Neutrophil (primary cell): ENCODE measurements around the gene GUCD1.
A peak's percentile ranks its signal among the peaks of the same experiment; 100 is the strongest.
"Not testable (repeated sequence)": the region's sequence is repeated elsewhere in the genome, so short reads cannot be mapped to it uniquely, and the experiment has no call there.

ENCODE experiments used
- H3K27ac ChIP-seq: fragments of 200-600 bp; sonication (generic); 2 replicates; pipeline ENCODE4 v1.5.1; 2016; ENCODE audit warnings: mild to moderate bottlenecking, moderate library complexity
- H3K27me3 ChIP-seq: fragments of 200-600 bp; sonication (generic); 2 replicates; pipeline ENCODE4 v1.6.0; 2016; ENCODE audit warnings: mild to moderate bottlenecking
- H3K36me3 ChIP-seq: fragments of 200-600 bp; sonication (generic); 2 replicates; pipeline ENCODE4 v1.5.1; 2017
- H3K4me1 ChIP-seq, 2 experiments: fragments of 200-600 bp in 1 of 2; sonication (generic) in 1 of 2; 1 replicate in 1 of 2; 2 replicates in 1 of 2; pipeline versions ENCODE4 v1.5.1 to v1.6.1; 2013 to 2016; ENCODE audit warnings: low read depth in 1 of 2, low read length in 1 of 2, mild to moderate bottlenecking in 1 of 2, moderate library complexity in 1 of 2; ENCODE audit not compliant: control insufficient read depth in 1 of 2, insufficient read depth in 1 of 2
- H3K4me3 ChIP-seq, 2 experiments: fragments of 200-600 bp in 1 of 2; sonication (generic) in 1 of 2; 1 replicate in 1 of 2; 2 replicates in 1 of 2; pipeline ENCODE4 v1.5.1; 2013 to 2016; ENCODE audit warnings: low read depth in 1 of 2, low read length in 1 of 2, mild to moderate bottlenecking in 1 of 2, moderate library complexity in 1 of 2
- H3K9me3 ChIP-seq: fragments of 200-600 bp; sonication (generic); 2 replicates; pipeline ENCODE4 v1.5.1; 2016
- TF ChIP-seq, protein P1 (sequence below): fragments of 200-600 bp; sonication (generic); IDR thresholded peaks from 2 replicates; pipeline ENCODE4 v1.5.1; 2016; ENCODE audit warnings: antibody characterized with exemption

Gene GUCD1

DNA sequence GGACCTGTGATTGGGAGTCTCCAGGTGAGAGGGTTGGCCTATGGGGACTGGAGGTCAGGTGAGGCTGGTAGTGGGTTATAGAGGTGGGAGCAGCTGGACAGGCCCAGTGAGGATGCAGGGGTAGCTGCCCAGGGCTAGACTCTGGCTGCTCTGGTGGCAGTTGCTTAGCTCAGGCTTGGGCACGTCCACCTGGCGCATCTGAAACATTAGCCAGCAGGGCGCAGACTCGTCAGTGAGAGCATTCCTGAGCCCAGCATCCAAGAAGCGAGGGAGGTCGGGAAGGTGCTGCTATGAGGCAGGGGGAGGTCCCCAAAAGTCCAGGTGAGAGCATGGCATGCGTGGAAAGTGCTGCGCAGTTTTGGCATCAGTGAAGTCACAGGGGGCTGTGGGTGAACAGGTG lies 44.6 kb upstream of the GUCD1 start:
- Histone ChIP-seq H3K36me3 (no peaks in the 10 kb centered on the region), H3K27ac (no peak overlapping the region), H3K4me3 (no peak overlapping the region), H3K4me1 (peaks cover 36 to 50% of the 10 kb centered on the region in 2 experiments), H3K9me3 (no peaks in the 10 kb centered on the region), H3K27me3 (no peaks in the 10 kb centered on the region)
- TF ChIP-seq, protein P1, sequence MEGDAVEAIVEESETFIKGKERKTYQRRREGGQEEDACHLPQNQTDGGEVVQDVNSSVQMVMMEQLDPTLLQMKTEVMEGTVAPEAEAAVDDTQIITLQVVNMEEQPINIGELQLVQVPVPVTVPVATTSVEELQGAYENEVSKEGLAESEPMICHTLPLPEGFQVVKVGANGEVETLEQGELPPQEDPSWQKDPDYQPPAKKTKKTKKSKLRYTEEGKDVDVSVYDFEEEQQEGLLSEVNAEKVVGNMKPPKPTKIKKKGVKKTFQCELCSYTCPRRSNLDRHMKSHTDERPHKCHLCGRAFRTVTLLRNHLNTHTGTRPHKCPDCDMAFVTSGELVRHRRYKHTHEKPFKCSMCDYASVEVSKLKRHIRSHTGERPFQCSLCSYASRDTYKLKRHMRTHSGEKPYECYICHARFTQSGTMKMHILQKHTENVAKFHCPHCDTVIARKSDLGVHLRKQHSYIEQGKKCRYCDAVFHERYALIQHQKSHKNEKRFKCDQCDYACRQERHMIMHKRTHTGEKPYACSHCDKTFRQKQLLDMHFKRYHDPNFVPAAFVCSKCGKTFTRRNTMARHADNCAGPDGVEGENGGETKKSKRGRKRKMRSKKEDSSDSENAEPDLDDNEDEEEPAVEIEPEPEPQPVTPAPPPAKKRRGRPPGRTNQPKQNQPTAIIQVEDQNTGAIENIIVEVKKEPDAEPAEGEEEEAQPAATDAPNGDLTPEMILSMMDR = no peak

DNA sequence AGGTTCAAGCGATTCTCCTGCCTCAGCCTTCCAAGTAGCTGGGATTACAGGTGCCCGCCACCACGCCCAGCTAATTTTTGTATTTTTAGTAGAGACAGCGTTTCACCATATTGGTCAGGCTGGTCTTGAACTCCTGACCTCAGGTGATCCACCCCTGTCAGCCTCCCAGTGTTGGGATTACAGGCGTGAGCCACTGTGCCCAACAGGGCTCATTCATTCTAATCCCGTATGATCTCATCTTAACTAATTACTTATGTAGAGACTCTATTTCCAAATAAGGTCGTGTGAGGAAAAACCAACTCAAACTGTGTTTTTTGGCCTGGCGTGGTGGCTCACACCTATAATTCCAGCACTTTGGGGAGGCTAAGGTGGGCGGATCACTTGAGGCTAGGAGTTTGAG lies 42.1 kb upstream of the GUCD1 start:
- not testable (repeated sequence) for H3K27ac ChIP-seq, H3K9me3 ChIP-seq, H3K4me3 ChIP-seq, H3K27me3 ChIP-seq, H3K36me3 ChIP-seq
- peaks cover 27 to 36% of the 10 kb centered on the region in 2 experiments for H3K4me1 ChIP-seq

GRCh38 chr22:24595863-24596262 lies 40.9 kb upstream of the GUCD1 start:
- Histone ChIP-seq H3K9me3 (no peaks in the 10 kb centered on the region), H3K4me3 (no peak overlapping the region), H3K4me1 (peaks cover 16 to 28% of the 10 kb centered on the region in 2 experiments)

DNA sequence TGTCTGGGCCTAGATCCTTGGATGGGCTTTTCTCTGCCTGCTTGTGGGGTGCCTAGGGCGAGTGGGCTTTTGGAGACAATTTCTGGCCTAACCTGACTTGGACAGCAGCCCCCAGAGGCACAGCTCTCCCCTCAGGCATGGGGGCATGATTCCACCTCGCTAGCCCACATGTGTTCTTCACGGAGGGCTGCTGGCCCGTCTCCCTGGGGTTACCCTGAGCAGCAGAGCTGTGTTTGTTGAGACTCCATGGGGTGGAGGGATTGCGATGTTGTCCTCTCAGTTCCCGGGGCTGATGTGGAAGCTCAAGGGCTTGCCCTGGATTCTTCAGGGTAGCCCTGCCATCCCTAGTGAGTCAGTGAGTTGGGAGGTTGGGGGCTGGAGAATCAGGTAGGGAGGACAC lies 40.3 kb upstream of the GUCD1 start:
- TF ChIP-seq, protein P1 = no peak
- H3K9me3 ChIP-seq = no peaks in the 10 kb centered on the region
- peaks cover 7% of the 10 kb centered on the region for H3K27me3 ChIP-seq
- H3K4me3 ChIP-seq = no peak overlapping the region
- no peaks in the 10 kb centered on the region for H3K36me3 ChIP-seq
- no peak overlapping the region for H3K27ac ChIP-seq
- H3K4me1 ChIP-seq = peaks cover 10 to 21% of the 10 kb centered on the region in 2 experiments

More at GRCh38 chr22:24595863-24596262, 40.9 kb upstream of the GUCD1 start:
- Histone ChIP-seq H3K27ac (no peak overlapping the region), H3K27me3 (peaks cover 7% of the 10 kb centered on the region), H3K36me3 (no peaks in the 10 kb centered on the region)
- TF ChIP-seq, protein P1 = no peak

DNA sequence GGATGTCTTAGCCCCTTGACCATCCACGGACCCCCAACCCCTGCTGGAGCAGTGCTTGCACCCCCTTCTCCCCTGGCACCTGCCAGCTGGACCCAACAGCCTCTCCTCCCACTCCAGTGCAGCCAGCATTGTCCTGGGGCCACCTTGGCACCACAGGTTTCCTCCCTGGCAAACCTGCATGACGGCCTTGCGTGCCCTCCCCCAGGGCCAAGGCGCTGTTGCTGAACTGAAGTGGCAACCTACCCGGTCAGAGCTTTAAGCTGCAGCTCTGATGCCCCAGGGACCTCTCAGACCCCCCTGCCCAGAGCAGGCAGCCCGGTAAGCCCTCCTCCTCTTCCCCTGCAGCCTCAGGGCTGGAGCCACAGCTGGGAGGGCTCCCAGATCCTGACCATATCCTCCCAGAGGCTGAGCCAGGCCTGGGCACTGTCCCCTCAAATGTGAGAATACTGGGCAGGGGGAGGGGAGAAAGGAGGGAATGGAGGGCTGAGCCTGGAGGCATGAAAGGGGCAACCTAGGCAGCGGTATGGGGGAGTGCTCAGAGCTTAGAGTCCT lies 39.7 kb upstream of the GUCD1 start:
- H3K4me1 ChIP-seq = peaks cover 10 to 20% of the 10 kb centered on the region in 2 experiments
- no peak overlapping the region for H3K27ac ChIP-seq
- H3K27me3 ChIP-seq = peaks cover 7% of the 10 kb centered on the region
- TF ChIP-seq, protein P1 = no peak
- no peaks in the 10 kb centered on the region for H3K36me3 ChIP-seq
- H3K4me3 ChIP-seq = no peak overlapping the region
- no peaks in the 10 kb centered on the region for H3K9me3 ChIP-seq

GRCh38 chr22:24593836-24594568 lies 39.1 kb upstream of the GUCD1 start:
- TF ChIP-seq, protein P1 = no peak

DNA sequence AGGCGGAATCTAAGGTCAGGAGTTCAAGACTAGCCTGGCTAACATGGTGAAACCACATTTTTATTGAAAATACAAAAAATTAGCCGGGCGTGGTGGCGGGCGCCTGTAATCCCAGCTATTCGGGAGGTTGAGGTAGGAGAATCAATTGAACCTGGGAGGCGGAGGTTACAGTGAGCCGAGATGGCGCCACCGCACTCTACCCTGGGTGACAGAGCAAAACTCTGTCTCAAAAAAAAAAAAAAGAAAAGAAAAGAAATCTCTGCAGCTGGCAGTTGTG lies 38.6 kb upstream of the GUCD1 start:
- H3K27ac ChIP-seq = peak overlapping the region; percentile 76
- peak overlapping the region in 1 of 2 experiments; percentile 71 for H3K4me3 ChIP-seq
- H3K36me3 ChIP-seq, H3K27me3 ChIP-seq, H3K9me3 ChIP-seq: not testable (repeated sequence)
- H3K4me1 ChIP-seq = peaks cover 10 to 20% of the 10 kb centered on the region in 2 experiments

More at GRCh38 chr22:24593836-24594568, 39.1 kb upstream of the GUCD1 start:
- Histone ChIP-seq H3K36me3 (peaks cover 2% of the 10 kb centered on the region), H3K27me3 (peaks cover 7% of the 10 kb centered on the region), H3K4me1 (peaks cover 10 to 20% of the 10 kb centered on the region in 2 experiments), H3K9me3 (no peaks in the 10 kb centered on the region), H3K27ac (no peak overlapping the region), H3K4me3 (no peak overlapping the region)
